ENCODE measurements around the gene ZNF670.
"Not testable (repeated sequence)": the region's sequence is repeated elsewhere in the genome, so short reads cannot be mapped to it uniquely, and the experiment has no call there.

The ZNF670 gene

DNA sequence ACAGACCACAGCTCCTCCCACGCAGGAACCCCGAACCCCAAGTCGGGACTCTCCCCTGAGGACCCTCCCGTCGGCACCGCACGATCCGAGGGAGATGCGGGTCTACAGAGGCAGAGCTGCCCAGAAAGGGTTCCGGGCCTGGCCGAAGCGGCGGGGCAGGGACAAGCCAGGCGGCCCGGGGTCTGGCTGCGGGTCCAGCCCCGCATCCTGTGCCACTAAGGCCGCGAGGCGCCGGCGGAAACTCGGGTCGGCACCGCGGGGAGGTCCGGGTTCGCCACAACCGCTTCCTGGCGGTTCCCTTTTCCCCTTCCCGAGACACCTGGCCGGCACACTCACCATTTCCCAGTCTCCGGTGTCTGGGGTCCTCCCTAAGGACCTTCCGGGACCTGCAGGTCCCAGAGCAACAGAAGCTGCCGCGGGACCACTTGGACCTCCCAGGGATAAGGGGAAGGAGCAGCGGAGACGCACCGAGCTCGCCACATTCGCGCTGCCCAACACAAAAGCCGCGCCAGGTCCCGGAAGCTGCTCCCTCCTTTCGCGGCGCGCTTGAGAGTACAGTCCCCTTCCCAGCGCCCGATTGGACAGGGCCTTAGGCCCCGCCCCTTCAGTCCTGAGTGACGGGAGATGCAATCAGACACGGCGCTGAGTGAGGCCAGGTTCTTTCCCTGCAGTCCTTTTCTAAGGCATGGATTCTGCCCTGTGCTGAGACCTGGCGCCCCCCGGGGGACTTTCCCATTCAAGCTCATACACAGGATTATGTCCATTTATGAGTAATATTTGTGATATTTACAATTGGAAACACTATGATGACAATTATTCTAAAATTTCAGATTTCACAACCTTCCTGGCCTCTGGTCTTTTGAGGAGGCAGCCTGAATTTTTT, at the start of gene ZNF670:
Gene ZNF670 (minus strand): TSS at position 554 of the 883 bp plus-strand sequence. CDS start 215 bp downstream, at position 339.
- peak; percentile 97 for DNase-seq (ENCODE audit: low read depth, low spot score)

DNA sequence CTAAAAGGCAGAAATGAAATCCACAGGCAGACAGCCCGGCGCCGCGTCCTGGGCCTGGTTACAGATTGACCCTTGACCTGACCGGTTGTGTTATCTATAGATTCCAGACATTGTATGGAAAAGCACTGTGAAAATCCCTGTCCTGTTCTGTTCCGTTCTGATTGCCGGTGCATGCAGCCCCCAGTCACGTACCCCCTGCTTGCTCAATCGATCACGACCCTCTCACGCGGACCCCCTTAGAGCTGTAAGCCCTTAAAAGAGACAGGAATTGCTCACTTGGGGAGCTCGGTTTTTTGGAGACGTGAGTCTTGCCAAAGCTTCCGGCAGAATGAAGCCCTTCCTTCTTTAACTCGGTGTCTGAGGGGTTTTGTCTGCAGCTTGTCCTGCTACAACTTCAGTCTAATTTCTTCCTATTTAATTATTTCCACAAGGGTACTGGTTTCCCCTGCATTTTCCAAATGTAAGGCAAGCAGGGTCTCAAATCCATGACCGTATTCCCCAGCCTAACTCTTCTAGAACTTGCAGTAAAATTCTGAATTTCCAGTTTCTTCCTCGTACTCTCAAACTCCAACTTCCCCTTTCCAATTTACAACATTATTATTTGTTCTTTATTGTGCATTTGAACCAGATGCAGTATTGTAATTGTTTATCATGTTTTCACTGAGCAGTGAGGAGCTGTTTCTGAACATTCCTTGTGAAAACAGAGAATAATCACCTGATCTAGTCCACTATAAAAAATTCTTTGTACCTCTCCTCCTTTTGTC, 49.1 kb upstream of the ZNF670 start:
- not testable (repeated sequence) for DNase-seq (ENCODE audit: low read depth, low spot score)

DNA sequence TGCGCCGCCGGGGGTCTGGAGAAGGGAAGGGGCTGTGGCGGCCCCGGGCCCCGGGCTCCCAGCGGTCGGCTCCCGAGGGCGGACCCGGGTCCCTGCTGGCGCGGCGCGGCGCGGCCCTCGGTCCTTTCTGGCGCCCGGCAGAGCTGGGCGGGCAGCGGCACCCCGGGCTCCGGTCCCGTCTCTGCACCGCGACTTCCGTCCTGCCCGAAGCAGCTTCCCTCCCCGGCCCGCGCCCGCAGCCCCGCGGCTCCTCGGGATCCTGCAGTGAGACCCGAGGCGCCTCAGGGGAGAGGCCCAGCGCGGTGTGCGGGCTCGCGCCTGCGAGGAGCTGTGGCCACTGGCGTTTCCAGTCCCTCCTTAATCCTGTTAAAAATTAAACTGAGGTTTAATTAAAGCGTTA, 48.0 kb upstream of the ZNF670 start:
- not testable (repeated sequence) for DNase-seq (ENCODE audit: low read depth, low spot score)

DNA sequence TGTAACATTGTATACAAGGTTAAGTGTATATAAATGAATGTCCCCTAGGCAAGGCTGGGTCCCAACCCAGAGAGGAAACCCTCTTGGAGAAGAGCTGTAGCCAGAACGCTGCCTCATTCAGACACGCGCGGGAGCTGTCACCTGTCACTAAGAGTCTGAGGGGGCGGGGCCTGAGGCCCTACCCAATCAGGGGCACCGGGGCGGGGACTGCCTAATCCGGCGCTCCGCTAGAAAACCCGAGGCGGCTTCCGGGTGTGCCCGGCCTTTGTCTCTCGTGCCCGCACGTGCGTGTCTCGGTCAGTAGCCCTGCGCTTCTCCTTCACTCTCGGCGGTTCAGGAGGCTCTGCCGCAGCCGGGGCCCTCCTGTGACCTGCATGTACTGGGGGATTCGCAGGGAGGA, 47.6 kb upstream of the ZNF670 start:
- not testable (repeated sequence) for DNase-seq (ENCODE audit: low read depth, low spot score)

DNA sequence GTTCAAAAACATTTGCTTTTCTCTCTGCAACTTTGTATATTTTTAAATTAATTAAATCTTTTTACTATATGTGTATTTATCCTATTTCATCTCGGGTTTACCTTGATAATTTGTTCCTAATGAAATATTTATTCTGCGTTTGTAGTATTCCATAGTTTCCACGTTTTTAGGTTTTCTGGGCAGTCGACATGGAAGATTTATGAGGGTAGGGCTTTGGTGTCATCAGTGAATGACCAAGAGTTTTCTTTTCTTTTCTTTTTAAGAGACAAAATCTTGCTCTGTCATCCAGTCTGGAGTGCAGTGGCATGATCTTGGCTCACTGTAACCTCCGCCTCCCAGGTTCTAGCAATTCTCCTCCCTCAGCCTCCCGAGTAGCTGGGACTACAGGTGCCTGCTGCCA, 42.8 kb upstream of the ZNF670 start:
- no peak for DNase-seq (ENCODE audit: low read depth, low spot score)

DNA sequence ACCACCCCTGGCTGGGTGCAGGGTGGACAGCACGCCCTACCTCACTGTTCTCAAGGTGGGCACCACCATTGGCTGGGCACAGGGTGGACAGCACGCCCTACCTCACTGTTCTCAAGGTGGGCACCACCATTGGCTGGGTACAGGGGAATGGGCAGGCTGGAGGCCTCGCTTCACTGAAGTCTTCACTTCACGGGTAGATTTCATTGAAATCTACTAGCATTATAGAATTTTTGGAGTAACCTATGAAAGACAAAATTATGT, 41.7 kb upstream of the ZNF670 start:
- DNase-seq (ENCODE audit: low read depth, low spot score) = not testable (repeated sequence)

DNA sequence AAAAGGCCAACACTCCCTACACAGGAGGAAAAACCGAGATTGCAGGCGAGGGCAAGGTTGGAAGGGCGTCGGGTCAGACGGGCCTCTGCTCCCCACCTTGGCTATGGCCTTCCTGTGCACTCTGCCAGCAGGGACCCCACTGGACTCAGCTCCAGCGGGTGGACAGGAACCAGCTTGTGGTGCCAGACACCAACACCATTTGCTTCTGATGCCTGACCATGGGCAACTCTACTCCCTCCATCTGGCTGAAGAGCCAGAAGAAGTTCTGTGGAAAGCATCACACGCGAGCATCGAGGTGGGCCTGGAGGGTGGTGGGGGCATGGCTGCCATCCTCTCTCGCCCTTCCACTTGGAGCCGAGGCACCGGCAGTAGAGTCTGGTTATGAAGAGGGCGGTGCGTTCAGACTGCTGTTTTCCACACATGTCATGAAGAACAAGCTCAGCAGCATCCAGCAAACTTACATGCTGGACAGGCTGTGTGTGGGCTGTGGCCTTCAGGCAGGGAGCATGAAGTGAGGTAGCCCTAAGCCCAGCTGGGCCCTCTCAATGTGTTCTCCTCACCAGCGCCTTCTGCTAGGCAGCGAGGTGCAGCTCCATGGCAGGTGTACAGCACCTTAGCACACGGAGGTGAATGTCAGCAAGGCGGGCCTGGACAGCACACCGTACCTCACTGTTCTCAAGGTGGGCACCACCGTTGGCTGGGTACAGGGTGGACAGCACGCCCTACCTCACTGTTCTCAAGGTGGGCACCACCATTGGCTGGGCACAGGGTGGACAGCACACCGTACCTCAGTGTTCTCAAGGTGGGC, 41.2 kb upstream of the ZNF670 start:
- no peak for DNase-seq (ENCODE audit: low read depth, low spot score)

DNA sequence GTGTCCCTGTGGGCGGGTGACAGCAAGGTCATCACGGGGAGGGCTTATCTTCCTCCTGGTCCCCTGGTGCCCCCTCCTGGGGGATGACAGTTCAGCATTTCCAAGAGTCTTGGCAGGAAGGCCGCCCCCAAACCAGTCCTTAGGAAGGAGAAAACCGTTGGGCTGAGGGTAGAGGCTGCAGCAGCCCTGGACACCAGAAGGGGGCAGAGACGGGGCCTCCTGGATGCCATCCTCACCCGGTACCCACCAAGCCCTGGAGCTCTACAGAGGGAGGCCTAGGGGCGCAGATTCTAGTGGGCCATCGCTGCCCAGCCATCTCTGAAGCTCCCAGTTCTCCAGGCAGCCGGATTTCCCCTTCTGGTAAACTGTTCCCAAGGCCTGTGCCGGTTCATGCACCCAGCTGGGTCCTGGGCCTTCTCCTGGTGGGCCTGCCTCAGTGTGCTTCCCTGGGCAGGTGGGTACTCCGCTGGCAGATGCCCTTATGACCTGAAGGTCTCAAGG, 40.4 kb upstream of the ZNF670 start:
- peak; percentile 11 for DNase-seq (ENCODE audit: low read depth, low spot score)

DNA sequence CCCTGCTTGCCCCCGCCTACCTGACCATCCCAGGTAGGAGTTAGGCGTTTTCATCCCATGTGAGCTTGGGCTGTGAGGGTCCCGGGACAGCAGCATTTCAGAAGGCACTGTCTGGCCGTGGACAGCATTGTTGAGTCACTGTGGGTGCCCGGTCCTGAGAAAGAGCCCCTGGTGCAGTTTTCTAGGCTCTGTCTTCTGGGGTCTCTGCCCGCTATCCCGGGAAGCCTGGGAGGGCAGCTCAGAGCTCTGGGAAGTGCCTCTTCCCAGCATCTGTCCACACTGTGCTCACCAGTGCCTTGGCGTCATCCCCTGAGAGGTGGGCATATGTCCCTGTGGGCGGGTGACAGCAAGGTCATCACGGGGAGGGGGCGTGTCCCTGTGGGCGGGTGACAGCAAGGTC, 36.9 kb upstream of the ZNF670 start:
- DNase-seq (ENCODE audit: low read depth, low spot score) = no peak

DNA sequence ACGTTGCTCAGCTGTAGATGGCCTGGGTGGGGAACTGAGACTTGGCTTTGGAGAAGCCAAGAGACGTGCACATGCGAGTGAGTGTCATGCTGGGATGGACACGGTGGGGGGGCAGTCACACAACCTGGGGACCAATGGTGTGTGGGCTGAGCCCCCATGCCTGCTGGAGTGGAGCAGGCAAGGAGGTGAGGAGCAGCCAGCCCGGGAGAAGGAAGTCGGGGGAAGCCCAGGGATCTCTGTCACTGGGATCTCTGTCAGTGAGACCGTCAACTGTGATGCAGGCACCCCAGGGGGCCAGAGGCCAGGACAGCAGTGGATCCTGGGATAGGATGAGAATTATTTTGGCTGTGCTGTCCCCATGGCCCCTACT, 36.5 kb upstream of the ZNF670 start:
- no peak for DNase-seq (ENCODE audit: low read depth, low spot score)

DNA sequence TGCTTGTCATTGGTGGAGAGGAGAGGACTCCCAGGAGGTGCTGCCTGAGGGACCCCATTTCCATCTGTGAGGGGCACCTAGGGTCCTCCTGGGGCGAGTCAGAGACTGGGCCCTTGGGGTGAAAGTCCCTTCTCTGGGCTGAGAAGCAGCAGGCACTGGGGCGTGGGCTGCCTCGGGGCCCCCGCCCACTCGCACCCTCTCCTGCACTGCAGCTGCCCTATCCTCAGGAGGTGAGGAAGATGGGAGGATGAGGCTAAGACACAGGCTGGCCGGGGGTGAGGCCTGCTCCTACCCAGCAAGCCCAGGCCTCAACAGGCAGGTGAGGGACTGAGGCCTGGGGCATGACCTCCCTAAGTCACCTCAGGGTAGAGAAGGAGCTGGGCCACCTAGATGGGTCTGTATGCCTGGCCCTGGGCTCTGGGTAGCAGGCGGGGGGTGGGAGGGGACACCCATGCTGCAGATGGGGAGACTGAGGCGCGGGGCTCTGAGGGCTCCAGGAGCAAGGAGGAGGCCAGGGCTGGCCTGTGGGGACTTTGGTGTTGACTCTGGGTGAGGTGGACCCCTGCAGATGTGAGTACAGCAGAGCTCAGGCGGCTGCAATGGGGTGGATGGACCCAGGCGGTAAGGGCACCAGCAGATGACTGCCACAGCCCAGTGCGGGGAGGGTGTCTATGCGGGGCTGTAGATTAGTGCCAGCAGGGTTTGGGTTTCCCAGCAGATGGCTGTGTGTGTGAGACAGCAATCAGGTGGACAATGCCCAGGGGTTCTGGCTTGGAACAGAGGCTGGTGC, 35.9 kb upstream of the ZNF670 start:
- no peak for DNase-seq (ENCODE audit: low read depth, low spot score)

DNA sequence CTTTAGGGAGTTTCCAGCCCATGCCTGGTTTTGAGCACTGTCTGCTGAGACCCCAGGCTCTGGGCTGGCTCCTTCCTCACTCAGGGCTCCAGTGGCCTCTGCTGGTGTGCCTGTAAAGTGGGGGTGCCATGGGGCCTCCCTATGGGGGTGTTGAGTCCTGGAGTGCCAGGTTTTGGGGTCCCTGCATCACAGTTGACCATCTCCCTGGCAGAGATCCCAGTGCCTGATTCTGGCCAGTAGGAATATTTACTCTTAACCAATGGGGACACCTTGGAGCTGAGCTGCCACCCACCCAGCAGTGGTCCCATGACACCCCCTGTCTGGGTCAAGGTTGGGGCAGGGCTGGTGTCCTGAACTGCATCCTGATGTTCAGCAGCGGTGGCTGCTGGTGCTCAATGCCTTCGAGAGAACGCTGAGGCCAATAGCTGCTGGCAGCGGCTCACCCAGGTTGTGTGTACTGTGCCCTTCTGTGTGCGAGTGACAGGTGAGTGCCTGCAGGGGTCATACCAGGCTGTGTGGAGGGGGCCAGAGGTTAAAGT, 35.2 kb upstream of the ZNF670 start:
- no peak for DNase-seq (ENCODE audit: low read depth, low spot score)

DNA sequence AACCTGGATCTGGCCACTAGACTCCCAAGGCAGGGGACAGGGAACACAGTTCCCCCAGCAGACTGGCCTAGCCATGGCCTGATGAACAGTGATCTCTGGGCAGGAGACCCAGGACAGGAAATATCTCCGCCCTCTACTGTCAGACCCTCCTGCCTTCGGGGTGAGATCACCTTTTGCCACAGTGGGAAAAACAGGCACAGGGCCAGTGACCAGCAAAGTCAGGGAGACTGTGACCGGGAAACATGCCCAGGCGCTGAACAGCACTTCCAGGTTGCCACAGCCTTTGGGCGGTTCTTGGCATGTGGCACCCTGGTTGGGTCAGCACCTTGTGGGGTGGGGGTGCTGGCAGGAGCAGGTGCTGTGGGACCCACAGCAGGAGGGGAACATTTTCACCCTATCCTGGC, 34.5 kb upstream of the ZNF670 start:
- peak; percentile 79 for DNase-seq (ENCODE audit: low read depth, low spot score)

DNA sequence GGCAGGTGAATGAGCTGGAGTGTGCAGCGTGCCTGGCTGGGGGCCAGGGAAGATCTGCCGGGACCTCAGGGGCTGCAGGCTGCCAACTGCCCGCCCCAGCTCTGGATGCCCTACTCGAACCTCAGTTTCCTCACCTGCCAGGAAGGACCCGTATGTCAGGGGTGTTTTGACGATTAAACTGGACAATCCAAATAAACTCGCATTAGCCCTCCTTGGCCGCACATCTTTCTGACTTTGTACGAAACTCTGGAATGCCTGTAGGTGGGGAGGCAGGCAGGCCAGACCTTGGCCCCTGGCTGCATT, 33.8 kb upstream of the ZNF670 start:
- DNase-seq (ENCODE audit: low read depth, low spot score) = no peak

DNA sequence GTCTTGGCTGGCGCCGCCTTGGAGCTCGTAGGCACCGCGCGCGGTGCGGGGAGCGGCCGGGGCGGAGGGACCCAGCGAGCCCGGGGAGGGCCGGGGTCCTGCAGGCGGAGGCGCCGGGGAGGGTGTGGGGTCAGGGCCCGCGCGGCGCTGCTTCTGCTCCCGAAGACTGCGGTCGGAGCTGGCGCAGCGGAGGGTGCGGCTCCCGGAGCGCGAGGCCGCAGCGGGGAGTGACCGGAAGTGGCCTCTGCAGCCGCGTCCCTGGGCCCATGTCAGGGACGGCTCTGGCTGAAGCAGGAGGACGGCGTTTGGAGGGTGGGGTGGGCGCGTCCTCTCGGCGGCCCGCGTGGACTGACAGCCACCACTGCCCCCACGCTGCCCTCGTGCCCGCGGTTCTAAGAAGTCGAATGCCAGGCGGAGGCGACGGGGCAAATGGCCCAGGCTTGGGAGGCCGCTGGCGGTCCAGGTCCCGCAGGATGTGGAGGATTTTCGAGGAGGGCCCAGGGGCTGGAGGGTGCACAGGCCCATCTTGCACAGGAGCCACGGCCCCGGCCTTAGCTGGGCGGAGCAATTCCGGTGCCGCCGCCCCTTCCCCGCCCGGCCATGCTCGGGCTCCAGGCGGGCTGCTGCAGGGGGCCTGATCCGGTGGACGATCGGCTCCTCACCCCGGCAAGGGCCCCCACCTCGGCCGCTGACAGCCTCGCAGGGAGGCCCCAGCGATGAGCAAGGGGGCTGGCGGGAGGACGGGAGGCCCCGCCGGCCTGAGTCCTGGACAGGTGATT, 33.3 kb upstream of the ZNF670 start:
- DNase-seq (ENCODE audit: low read depth, low spot score) = peak; percentile 76

DNA sequence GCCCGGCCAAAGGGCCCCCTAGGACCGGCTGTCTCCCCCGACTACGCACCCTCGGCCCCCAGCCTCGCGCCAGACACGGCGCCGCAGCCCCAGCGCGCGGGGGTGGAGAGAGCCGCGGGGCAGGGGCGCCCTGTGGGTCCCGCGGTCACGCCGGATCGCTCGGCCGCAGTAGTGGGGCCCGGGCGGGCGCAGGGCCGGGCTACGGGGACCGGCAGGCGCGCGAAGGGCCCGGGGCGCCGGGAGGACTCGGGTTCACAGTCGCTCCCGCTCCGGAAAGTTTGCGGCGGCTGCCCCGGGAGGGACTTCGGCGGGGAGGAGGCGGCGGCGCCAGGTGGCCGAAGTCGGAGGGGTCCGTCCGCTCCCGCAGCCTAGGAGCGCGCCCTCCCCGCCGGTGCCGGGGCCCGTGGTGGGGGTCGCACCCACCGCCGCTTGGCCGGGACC, 32.7 kb upstream of the ZNF670 start:
- DNase-seq (ENCODE audit: low read depth, low spot score) = peak; percentile 61

DNA sequence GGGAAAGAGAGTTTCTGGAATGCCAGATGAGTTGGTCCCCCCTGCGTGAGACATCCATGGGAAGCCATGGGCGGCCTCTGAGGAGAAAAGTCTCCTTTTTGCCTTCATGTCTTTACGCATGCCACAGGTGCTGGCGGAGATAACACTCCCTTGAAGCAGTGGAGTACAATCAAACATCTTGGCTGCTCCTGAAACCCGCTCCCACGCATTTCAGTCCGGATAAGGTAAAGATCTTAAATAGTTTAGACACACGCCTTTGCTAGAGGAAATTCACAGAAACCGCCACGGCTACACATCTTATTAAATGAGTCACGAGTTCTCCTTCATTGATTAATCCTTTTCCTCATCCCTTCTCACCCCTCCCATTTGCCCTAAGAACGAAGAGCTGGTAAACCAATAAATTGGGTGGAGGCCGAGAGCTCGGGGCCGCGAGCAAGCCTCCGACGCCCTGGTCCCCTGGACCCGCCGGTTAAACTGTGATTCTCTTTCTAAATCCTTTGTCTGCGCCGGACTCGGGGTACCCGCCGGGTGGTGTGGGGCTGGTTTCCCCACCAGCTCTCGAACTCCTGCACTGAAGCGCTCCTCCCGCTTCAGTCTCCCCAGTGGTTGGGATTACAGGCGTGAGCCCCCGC, 32.1 kb upstream of the ZNF670 start:
- DNase-seq (ENCODE audit: low read depth, low spot score) = no peak

DNA sequence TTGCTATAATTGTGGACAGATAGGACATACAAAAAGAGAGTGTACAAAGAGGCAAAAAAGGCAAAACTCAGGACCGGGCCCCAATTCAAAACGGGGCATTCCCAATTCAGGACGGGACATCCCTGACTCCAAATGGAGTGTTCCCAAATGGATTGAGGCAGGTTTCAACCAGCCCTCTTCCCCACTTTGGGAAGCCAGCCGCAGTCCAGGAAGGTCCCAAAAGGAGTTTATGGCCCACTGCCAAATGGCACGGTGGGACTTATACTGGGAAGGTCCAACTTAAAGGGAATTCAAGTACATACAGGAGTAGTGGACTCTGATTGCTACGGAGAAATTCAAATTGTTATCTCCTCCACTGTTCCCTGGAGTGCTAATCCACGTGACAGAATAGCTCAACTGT, 29.1 kb upstream of the ZNF670 start:
- no peak for DNase-seq (ENCODE audit: low read depth, low spot score)

DNA sequence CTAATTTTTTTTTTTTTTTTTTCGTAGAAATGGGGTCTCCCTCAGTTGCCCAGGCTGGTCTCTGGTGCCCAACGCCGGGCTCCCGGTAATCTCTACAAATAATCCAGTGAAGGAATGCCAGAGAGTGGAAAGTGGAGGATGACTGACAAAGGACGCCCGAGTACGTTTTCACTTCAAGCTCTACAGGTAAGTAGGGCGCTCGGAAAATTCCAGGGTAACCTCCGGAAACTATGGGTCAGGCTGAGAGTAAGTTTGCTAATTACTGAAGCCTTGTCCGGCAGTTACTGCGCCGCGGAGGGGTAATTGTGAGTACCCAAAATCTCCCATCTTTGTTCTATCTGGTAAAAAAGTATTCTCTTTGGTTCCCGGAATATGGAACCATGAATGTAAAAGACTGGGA, 27.4 kb upstream of the ZNF670 start:
- no peak for DNase-seq (ENCODE audit: low read depth, low spot score)

DNA sequence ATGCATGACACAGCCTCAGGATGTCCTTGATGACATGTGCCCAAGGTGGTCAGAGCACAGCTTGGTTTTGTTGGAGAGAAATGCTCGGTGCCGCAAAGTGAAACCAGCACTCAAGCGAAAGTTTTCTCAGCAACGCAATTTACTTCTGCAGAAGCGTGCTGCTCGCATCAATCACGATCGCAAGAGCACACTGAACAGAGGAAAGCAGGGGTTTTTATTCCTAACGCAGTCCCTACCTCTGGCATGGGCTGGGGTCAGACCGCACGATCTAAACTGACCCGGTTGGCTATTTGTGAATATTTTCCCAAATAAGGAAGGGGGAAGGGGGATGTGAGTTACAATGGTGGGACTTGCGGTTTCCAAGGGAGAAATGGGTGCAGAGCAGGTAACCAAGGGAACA, 26.4 kb upstream of the ZNF670 start:
- DNase-seq (ENCODE audit: low read depth, low spot score) = no peak
